Neural cell (in vitro differentiated cells): ENCODE data around the gene UNC5A. TPM values are rescaled to one million over a fixed set of nuclear protein-coding genes. Genes with fewer than 3 reads are reported as not detected.
"Not testable (repeated sequence)": the region's sequence is repeated elsewhere in the genome, so short reads cannot be mapped to it uniquely, and the experiment has no call there.

Experiments used
- H2AFZ ChIP-seq: fragments of 200-600, 300-800 bp; sonication (generic), shearing (Covaris generic); 2 replicates; pipeline ENCODE4 v1.6.0; 2014; ENCODE audit warnings: low read depth, mild to moderate bottlenecking, antibody characterized with exemption, low read length, moderate library complexity
- H3F3A ChIP-seq: fragments of 200-600 bp; shearing (Covaris generic); 2 replicates; pipeline ENCODE4 v1.6.1; 2016; ENCODE audit warnings: mild to moderate bottlenecking, moderate library complexity, mixed read lengths, antibody characterized with exemption, low read length; ENCODE audit not compliant: insufficient read depth, poor library complexity, severe bottlenecking
- H3K27ac ChIP-seq: fragments of 200-600, 300-800 bp; sonication (generic), shearing (Covaris generic); 2 replicates; pipeline ENCODE4 v1.5.1; 2014; ENCODE audit warnings: mild to moderate bottlenecking, low read length, moderate library complexity
- H3K27me3 ChIP-seq: fragments of 300-800, 200-600 bp; sonication (generic), shearing (Covaris generic); 2 replicates; pipeline ENCODE4 v1.6.0; 2014; ENCODE audit warnings: mild to moderate bottlenecking, low read depth, low read length, moderate library complexity; ENCODE audit not compliant: insufficient read depth
- H3K36me3 ChIP-seq: fragments of 300-800, 200-600 bp; sonication (generic), shearing (Covaris generic); 2 replicates; pipeline ENCODE4 v1.5.1; 2014; ENCODE audit warnings: mild to moderate bottlenecking, antibody characterized with exemption, low read length, moderate library complexity; ENCODE audit not compliant: insufficient read depth
- H3K4me2 ChIP-seq: fragments of 300-800, 200-600 bp; sonication (generic), shearing (Covaris generic); 2 replicates; pipeline ENCODE4 v1.6.0; 2014; ENCODE audit warnings: mild to moderate bottlenecking, low read length
- H3K4me3 ChIP-seq: fragments of 300-800, 200-600 bp; sonication (generic), shearing (Covaris generic); 2 replicates; pipeline ENCODE4 v1.5.1; 2014; ENCODE audit warnings: mild to moderate bottlenecking, low read length, moderate library complexity
- H3K79me2 ChIP-seq: fragments of 200-600 bp; shearing (Covaris generic); replicated peaks from 2 replicates; pipeline ENCODE4 v1.6.0; 2014; ENCODE audit warnings: mild to moderate bottlenecking, low read length, moderate library complexity; ENCODE audit not compliant: insufficient read depth
- H3K9ac ChIP-seq: fragments of 300-800, 200-600 bp; sonication (generic), shearing (Covaris generic); 2 replicates; pipeline ENCODE4 v1.6.1; 2016; ENCODE audit warnings: mild to moderate bottlenecking, low read length, mixed read lengths
- H3K9me2 ChIP-seq: fragments of 200-600 bp; shearing (Covaris generic); 2 replicates; pipeline ENCODE4 v1.6.1; 2016; ENCODE audit warnings: mild to moderate bottlenecking, low read length, mixed read lengths; ENCODE audit not compliant: insufficient read depth
- H3K9me3 ChIP-seq: fragments of 200-600, 300-800 bp; sonication (generic), shearing (Covaris generic); 2 replicates; pipeline ENCODE4 v1.6.1; 2016; ENCODE audit warnings: mild to moderate bottlenecking, mixed run types, low read length, moderate library complexity, mixed read lengths
- H4K20me1 ChIP-seq: fragments of 200-600 bp; shearing (Covaris generic); 2 replicates; pipeline ENCODE4 v1.6.1; 2016; ENCODE audit warnings: mild to moderate bottlenecking, mixed run types; ENCODE audit not compliant: insufficient read depth
- EP300 ChIP-seq: fragments of 450-650 bp; conservative IDR thresholded peaks from 2 replicates; pipeline ENCODE4 v1.6.1; 2014; ENCODE audit warnings: antibody characterized with exemption, mild to moderate bottlenecking, moderate library complexity; ENCODE audit not compliant: poor library complexity, severe bottlenecking
- EZH2 ChIP-seq: fragments of 200-600, 300-800 bp; shearing (Covaris generic), sonication (generic); IDR thresholded peaks from 2 replicates; pipeline ENCODE4 v1.6.1; 2014; ENCODE audit warnings: antibody characterized with exemption, low read length, borderline replicate concordance, mild to moderate bottlenecking; ENCODE audit not compliant: insufficient read depth, poor library complexity, severe bottlenecking
- MXI1 ChIP-seq: fragments of 450-650 bp; conservative IDR thresholded peaks from 2 replicates; pipeline ENCODE4 v1.6.1; 2014; ENCODE audit warnings: antibody characterized with exemption, mild to moderate bottlenecking; ENCODE audit not compliant: poor library complexity, severe bottlenecking
- POLR2AphosphoS5 ChIP-seq: IDR thresholded peaks from 2 replicates; pipeline ENCODE4 v1.6.1; 2012
- SMC3 ChIP-seq: fragments of 450-650 bp; conservative IDR thresholded peaks from 2 replicates; pipeline ENCODE4 v1.6.1; 2014; ENCODE audit warnings: antibody characterized with exemption, mild to moderate bottlenecking, moderate library complexity; ENCODE audit not compliant: poor library complexity
- TAF1 ChIP-seq: IDR thresholded peaks from 2 replicates; pipeline ENCODE4 v1.6.1; 2012; ENCODE audit warnings: low read depth
- polyA plus RNA-seq: library from polyadenylated mRNA; depleted of rRNA; stranded (reverse); fragments of >200 nt; gene quantifications from 2 replicates; pipeline ENCODE4 v1.2.3, GENCODE V29; 2014

Gene UNC5A
- polyA plus RNA-seq, 1 donor from 2014 or later: 2.7 TPM

DNA sequence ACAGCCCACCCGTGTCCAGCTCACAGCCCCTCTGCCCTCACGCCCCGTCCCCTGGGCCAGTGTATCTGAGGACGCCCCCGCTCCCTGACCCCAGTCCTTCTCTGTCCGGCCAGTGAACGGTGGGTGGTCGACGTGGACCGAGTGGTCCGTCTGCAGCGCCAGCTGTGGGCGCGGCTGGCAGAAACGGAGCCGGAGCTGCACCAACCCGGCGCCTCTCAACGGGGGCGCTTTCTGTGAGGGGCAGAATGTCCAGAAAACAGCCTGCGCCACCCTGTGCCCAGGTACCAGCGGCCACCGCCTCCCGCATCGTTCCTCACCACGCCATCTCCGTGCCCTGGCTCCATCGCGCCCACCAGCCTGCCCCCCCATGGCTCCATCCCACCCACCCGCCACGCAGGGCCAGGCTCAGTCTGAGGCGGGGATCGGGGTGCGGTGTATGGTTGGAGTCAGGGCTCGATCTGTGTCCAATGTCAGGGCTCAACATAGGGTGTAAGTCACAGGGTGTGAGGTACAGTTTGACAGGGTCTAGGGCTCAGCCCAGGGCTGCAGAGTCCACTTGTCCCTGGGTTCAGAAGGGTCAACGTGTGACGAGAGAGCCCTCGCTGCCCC is 59.2 kb downstream of the UNC5A start:
- Histone ChIP-seq H3F3A (no peaks in the 10 kb centered on the region), H3K27me3 (no peaks in the 10 kb centered on the region), H3K9me2 (no peaks in the 10 kb centered on the region), H3K9me3 (no peaks in the 10 kb centered on the region), H3K9ac (no peak overlapping the region), H3K4me2 (no peak overlapping the region), H3K4me3 (no peak overlapping the region), H3K79me2 (no peaks in the 10 kb centered on the region), H2AFZ (no peak overlapping the region), H4K20me1 (no peaks in the 10 kb centered on the region), H3K36me3 (no peaks in the 10 kb centered on the region), H3K27ac (no peak overlapping the region)
- TF ChIP-seq POLR2AphosphoS5: no peak

DNA sequence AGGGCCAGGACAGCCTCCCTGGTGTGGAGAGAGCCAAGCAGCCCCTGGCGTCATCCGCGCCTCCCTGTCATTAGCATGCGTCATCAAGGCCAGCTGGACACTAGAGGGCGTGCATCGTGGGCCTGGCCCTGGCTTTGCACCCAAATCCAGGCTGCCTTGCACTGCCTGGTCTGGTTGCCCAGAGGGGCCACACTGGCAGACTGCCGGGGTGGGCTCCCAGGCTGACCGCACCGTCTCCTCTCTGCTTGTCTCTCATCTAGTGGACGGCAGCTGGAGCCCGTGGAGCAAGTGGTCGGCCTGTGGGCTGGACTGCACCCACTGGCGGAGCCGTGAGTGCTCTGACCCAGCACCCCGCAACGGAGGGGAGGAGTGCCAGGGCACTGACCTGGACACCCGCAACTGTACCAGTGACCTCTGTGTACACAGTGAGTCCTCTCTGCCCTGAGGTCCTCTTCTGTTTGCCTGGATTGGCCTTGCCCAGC is 59.8 kb downstream of the UNC5A start:
- H3K79me2 ChIP-seq: no peaks in the 10 kb centered on the region
- no peak overlapping the region for H3K27ac ChIP-seq
- no peaks in the 10 kb centered on the region for H3F3A ChIP-seq
- H3K4me3 ChIP-seq: no peak overlapping the region
- TF ChIP-seq MXI1 (no peak), SMC3 (no peak), EZH2 (no peak), TAF1 (no peak), EP300 (no peak)
- H3K9me3 ChIP-seq: no peaks in the 10 kb centered on the region
- H4K20me1 ChIP-seq: no peaks in the 10 kb centered on the region
- no peaks in the 10 kb centered on the region for H3K9me2 ChIP-seq
- no peaks in the 10 kb centered on the region for H3K27me3 ChIP-seq
- H3K36me3 ChIP-seq: no peaks in the 10 kb centered on the region
- no peak overlapping the region for H3K4me2 ChIP-seq
- H3K9ac ChIP-seq: no peak overlapping the region
- H2AFZ ChIP-seq: no peak overlapping the region

DNA sequence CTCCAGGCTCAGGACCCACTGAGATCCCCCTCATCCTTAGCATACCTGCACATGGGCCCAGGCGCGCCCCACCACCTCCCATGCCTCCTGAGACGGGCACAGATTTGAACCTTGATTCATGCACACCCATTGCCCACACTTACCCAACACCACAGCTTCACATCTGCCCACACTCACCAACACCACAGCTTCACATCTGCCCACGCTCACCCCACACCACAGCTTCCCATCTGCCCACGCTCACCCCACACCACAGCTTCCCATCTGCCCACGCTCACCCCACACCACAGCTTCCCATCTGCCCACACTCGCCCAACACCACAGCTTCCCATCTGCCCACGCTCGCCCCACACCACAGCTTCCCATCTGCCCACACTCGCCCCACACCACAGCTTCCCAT is 60.3 kb downstream of the UNC5A start:
- H3K36me3 ChIP-seq, H3K9me3 ChIP-seq, H3K4me3 ChIP-seq, H2AFZ ChIP-seq, H3K4me2 ChIP-seq, H3K79me2 ChIP-seq, H3K27ac ChIP-seq, H3F3A ChIP-seq, H4K20me1 ChIP-seq, H3K9ac ChIP-seq, H3K27me3 ChIP-seq, H3K9me2 ChIP-seq: not testable (repeated sequence)

DNA sequence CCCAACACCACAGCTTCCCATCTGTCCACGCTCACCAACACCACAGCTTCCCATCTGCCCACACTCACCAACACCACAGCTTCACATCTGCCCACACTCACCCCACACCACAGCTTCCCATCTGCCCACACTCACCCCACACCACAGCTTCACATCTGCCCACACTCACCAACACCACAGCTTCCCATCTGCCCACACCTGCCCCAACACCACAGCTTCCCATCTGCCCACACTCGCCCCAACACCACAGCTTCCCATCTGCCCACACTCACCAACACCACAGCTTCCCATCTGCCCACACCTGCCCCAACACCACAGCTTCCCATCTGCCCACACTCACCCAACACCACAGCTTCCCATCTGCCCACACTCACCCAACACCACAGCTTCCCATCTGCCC is 62.2 kb downstream of the UNC5A start:
- H3K27ac ChIP-seq, H2AFZ ChIP-seq, H3K4me2 ChIP-seq, H3K36me3 ChIP-seq, H3K27me3 ChIP-seq, H3F3A ChIP-seq, H3K79me2 ChIP-seq, H4K20me1 ChIP-seq, H3K9me2 ChIP-seq, H3K9me3 ChIP-seq, H3K9ac ChIP-seq, H3K4me3 ChIP-seq: not testable (repeated sequence)

DNA sequence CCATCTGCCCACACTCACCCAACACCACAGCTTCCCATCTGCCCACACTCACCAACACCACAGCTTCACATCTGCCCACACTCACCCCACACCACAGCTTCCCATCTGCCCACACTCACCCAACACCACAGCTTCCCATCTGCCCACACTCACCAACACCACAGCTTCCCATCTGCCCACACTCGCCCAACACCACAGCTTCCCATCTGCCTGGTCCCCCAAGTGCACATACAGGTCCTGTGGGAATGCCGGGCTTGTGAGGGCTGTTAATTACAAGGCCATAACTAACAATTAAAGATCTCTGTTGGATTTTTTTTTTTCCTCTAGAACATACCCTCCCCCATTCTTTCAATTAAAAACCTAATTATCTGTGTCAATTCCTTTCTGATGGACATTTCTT is 62.7 kb downstream of the UNC5A start:
- H3K4me3 ChIP-seq, H3K79me2 ChIP-seq, H4K20me1 ChIP-seq, H3K9ac ChIP-seq, H3K27me3 ChIP-seq, H3K9me2 ChIP-seq, H2AFZ ChIP-seq, H3F3A ChIP-seq, H3K27ac ChIP-seq, H3K9me3 ChIP-seq, H3K4me2 ChIP-seq, H3K36me3 ChIP-seq: not testable (repeated sequence)
